Panc1 (cell line): ENCODE data around the gene TBPL2.

Experiments used
- POLR2AphosphoS5 ChIP-seq: IDR thresholded peaks from 2 replicates; pipeline ENCODE4 v1.6.1; 2012; ENCODE audit warnings: mild to moderate bottlenecking, low read depth, low read length, moderate library complexity
- TCF7L2 ChIP-seq: IDR thresholded peaks from 2 replicates; pipeline ENCODE4 v1.6.1; 2011; ENCODE audit warnings: mild to moderate bottlenecking, low read depth, low read length, inconsistent platforms
- TF ChIP-seq, protein P1 (sequence below): fragments of 450-650 bp; IDR thresholded peaks from 2 replicates; pipeline ENCODE4 v1.5.1; 2017; ENCODE audit warnings: mild to moderate bottlenecking

DNA sequence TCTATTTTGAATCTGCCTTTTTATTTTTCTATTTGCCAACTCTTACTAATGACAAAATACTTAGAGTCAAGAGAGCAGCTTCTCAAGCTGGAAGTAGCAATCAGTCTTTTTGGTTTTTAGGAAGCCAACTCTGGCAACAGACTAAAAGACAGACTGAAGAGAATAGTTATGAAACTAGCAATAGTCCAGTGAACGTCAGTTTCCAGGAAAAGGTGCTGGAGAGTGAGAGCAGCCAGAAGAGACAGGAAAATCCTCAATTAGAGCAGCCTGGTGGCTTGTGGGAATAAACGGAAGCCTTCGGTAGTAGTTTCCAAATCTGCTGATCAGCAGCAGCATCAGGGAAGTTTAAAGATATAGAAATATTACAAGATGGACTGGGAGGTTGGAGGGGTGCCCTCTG, 55.9 kb downstream of the TBPL2 start:
- TF ChIP-seq, protein P1, sequence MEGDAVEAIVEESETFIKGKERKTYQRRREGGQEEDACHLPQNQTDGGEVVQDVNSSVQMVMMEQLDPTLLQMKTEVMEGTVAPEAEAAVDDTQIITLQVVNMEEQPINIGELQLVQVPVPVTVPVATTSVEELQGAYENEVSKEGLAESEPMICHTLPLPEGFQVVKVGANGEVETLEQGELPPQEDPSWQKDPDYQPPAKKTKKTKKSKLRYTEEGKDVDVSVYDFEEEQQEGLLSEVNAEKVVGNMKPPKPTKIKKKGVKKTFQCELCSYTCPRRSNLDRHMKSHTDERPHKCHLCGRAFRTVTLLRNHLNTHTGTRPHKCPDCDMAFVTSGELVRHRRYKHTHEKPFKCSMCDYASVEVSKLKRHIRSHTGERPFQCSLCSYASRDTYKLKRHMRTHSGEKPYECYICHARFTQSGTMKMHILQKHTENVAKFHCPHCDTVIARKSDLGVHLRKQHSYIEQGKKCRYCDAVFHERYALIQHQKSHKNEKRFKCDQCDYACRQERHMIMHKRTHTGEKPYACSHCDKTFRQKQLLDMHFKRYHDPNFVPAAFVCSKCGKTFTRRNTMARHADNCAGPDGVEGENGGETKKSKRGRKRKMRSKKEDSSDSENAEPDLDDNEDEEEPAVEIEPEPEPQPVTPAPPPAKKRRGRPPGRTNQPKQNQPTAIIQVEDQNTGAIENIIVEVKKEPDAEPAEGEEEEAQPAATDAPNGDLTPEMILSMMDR: no peak
- TF ChIP-seq TCF7L2 (no peak), POLR2AphosphoS5 (no peak)
